ENCODE results near the gene SKA1.

SKA1 gene

GRCh38 chr18:50374753-50375391 is at the start of gene SKA1:
Gene SKA1, plus strand, starts transcription at chr18:50375046. Its CDS starts 785 bp downstream, at chr18:50375831.
- peak; percentile 94 for DNase-seq

GRCh38 chr18:50327983-50328382 is 46.9 kb upstream of the SKA1 start:
- DNase-seq: no peak

GRCh38 chr18:50330176-50330575 is 44.7 kb upstream of the SKA1 start:
- no peak for DNase-seq

- no peak for DNase-seq
Measured at GRCh38 chr18:50331691-50332090, 43.2 kb upstream of the SKA1 start.

GRCh38 chr18:50334546-50335152 is 40.2 kb upstream of the SKA1 start:
- no peak for DNase-seq

- no peak for DNase-seq
Measured at GRCh38 chr18:50338122-50338521, 36.7 kb upstream of the SKA1 start.

- DNase-seq: no peak
Measured at GRCh38 chr18:50338715-50339114, 36.1 kb upstream of the SKA1 start.

GRCh38 chr18:50340078-50340477 is 34.8 kb upstream of the SKA1 start:
- no peak for DNase-seq

GRCh38 chr18:50341443-50341842 is 33.4 kb upstream of the SKA1 start:
- no peak for DNase-seq

- no peak for DNase-seq
Measured at GRCh38 chr18:50350699-50351098, 24.1 kb upstream of the SKA1 start.

GRCh38 chr18:50356036-50356945 is 18.6 kb upstream of the SKA1 start:
- DNase-seq: no peak

- no peak for DNase-seq
Measured at GRCh38 chr18:50358844-50359243, 16.0 kb upstream of the SKA1 start.

- no peak for DNase-seq
Measured at GRCh38 chr18:50359806-50360205, 15.0 kb upstream of the SKA1 start.

GRCh38 chr18:50360611-50361010 is 14.2 kb upstream of the SKA1 start:
- DNase-seq: no peak

- no peak for DNase-seq
Measured at GRCh38 chr18:50369672-50370071, 5.2 kb upstream of the SKA1 start.

- no peak for DNase-seq
Measured at GRCh38 chr18:50372743-50373142, 2.1 kb upstream of the SKA1 start.

GRCh38 chr18:50373561-50374219 is 1.2 kb upstream of the SKA1 start:
- no peak for DNase-seq

- no peak for DNase-seq
Measured at GRCh38 chr18:50374220-50374752, 560 bp upstream of the SKA1 start.

GRCh38 chr18:50377061-50377798 is 2.4 kb downstream of the SKA1 start:
- DNase-seq: no peak

- no peak for DNase-seq
Measured at GRCh38 chr18:50388988-50389387, 14.1 kb downstream of the SKA1 start.

- no peak for DNase-seq
Measured at GRCh38 chr18:50393802-50394201, 19.0 kb downstream of the SKA1 start.

GRCh38 chr18:50395093-50395492 is 20.2 kb downstream of the SKA1 start:
- no peak for DNase-seq

Measured in stimulated activated CD8-positive, alpha-beta memory T cell treated with anti-CD3 and anti-CD28 coated beads, Interleukin-4, amount 100 ng/mL, for 48 hours (primary cell).